Measurements from ENCODE around the gene SCN2B.

DNA sequence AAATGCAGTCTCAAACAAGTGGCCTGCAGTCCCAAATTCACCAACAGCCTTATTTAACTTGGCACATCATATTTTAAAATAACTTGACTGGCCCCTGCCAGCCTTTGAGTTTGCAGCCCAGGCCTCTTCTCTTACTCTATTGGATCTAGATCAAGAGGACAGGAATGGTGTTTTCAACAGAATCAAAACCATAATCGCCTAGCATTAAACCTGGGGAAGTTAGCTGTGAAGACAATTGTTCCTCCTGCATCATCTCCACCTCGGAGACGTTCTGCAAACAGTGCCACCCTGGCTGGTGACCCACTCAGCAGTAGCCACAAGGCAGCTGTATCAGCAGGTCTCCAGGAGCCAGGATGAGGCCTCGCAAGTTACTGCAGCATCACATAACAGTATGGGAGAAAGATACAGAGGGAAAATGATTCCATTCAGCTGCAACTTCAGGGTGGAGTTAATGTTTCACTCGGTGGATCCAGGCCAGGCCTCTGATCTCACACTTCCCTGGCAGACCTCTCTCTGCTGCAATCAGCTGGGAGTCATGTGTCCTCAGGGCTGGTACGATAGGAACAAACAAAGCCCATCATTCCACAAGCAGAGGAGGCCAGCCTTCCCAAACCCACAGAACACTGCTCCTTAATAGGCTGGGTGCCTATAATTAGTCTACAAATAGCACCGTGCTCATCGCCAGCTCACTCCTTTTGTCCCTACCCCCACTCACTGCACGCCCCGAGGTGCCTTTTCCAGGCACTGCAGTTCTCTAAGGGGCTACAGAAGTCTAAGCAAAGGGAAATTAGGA, 18.6 kb upstream of the SCN2B start:
- TF ChIP-seq, protein P1, sequence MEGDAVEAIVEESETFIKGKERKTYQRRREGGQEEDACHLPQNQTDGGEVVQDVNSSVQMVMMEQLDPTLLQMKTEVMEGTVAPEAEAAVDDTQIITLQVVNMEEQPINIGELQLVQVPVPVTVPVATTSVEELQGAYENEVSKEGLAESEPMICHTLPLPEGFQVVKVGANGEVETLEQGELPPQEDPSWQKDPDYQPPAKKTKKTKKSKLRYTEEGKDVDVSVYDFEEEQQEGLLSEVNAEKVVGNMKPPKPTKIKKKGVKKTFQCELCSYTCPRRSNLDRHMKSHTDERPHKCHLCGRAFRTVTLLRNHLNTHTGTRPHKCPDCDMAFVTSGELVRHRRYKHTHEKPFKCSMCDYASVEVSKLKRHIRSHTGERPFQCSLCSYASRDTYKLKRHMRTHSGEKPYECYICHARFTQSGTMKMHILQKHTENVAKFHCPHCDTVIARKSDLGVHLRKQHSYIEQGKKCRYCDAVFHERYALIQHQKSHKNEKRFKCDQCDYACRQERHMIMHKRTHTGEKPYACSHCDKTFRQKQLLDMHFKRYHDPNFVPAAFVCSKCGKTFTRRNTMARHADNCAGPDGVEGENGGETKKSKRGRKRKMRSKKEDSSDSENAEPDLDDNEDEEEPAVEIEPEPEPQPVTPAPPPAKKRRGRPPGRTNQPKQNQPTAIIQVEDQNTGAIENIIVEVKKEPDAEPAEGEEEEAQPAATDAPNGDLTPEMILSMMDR (conservative IDR thresholded peaks at IDR 0.05; ENCODE audit: low read depth, low read length) = no peak
- TF ChIP-seq POLR2A (IDR thresholded peaks at IDR 0.05; ENCODE audit: low read depth, low read length) = no peak
- no peak for TF ChIP-seq BHLHE40 (IDR thresholded peaks at IDR 0.05; ENCODE audit: low read depth, low read length)
- TF ChIP-seq RAD21 (IDR thresholded peaks at IDR 0.05; ENCODE audit: low read length) = no peak
- no peak for TF ChIP-seq CEBPB (IDR thresholded peaks at IDR 0.05; ENCODE audit: low read depth, low read length)
- no peak for TF ChIP-seq RFX5 (IDR thresholded peaks at IDR 0.05; ENCODE audit: low read depth, low read length)
- TF ChIP-seq MAZ (IDR thresholded peaks at IDR 0.05; ENCODE audit: borderline replicate concordance, low read depth, low read length) = no peak
- no peak for TF ChIP-seq MXI1 (IDR thresholded peaks at IDR 0.05; ENCODE audit: borderline replicate concordance, low read depth, low read length)
- no peak for TF ChIP-seq SMC3 (IDR thresholded peaks at IDR 0.05; ENCODE audit: low read depth, low read length)
- TF ChIP-seq, protein P2, sequence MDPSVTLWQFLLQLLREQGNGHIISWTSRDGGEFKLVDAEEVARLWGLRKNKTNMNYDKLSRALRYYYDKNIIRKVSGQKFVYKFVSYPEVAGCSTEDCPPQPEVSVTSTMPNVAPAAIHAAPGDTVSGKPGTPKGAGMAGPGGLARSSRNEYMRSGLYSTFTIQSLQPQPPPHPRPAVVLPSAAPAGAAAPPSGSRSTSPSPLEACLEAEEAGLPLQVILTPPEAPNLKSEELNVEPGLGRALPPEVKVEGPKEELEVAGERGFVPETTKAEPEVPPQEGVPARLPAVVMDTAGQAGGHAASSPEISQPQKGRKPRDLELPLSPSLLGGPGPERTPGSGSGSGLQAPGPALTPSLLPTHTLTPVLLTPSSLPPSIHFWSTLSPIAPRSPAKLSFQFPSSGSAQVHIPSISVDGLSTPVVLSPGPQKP (IDR thresholded peaks at IDR 0.05; ENCODE audit: borderline replicate concordance, low read depth, low read length) = no peak

Measured in IMR-90 (cell line).